Stomach (tissue), 4 donors: ENCODE data around the gene SOCS7.

Experiments
- CTCF ChIP-seq, 7 experiments: fragments of 450-650 bp in 4 of 7; fragments of 200-600 bp in 3 of 7; sonication (generic) in 3 of 7; IDR thresholded peaks; one replicate each; pipeline ENCODE4 v1.5.1; 2016 to 2019; ENCODE audit warnings: antibody characterized with exemption in 7 of 7, control low read depth in 2 of 7, mild to moderate bottlenecking in 1 of 7
- EP300 ChIP-seq: sonication (generic); formaldehyde crosslinking; IDR thresholded peaks from one replicate; pipeline ENCODE4 v1.6.1; 2017; ENCODE audit warnings: antibody characterized with exemption
- POLR2A ChIP-seq, 4 donors: fragments of 450-650 bp; IDR thresholded peaks; one replicate each; pipeline ENCODE4 v1.6.1; 2016; ENCODE audit warnings: antibody characterized with exemption in 4 of 4, control low read depth in 2 of 4, mild to moderate bottlenecking in 1 of 4, moderate library complexity in 1 of 4

GRCh38 chr17:38421171-38421841 is 69.7 kb downstream of the SOCS7 start:
- no peak for TF ChIP-seq CTCF (IDR thresholded peaks at IDR 0.05)
- no peak for TF ChIP-seq EP300
- TF ChIP-seq POLR2A (IDR thresholded peaks at IDR 0.05): no peak
